ENCODE results near the gene KRTAP13-1.

DNA sequence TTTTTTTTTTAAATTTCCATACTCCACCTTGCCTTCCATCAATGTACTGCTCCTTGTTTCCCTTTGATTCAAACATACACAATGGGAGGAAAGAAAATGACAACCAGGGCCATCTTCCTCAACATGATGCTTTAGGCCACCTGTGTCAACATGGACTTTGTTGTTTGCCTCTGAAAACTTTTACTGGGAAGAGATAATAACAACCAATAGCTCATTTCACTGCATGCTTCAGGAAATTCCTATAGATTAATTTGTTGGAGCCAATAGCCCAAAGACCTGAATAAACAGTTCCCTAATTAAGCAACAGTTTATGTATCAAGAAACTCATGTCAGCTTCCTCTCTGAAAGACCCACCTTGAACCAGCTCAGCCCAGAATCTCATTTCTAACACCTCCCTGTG lies 47.4 kb downstream of the KRTAP13-1 start:
- no peak for TF ChIP-seq CTCF (IDR thresholded peaks at IDR 0.05; ENCODE audit: low read length)
- TF ChIP-seq EZH2 (optimal IDR thresholded peaks at IDR 0.05; ENCODE audit: low read depth, low read length) = no peak
- no peak for TF ChIP-seq EZH2phosphoT487 (IDR thresholded peaks at IDR 0.05; ENCODE audit: low read length)

Data from MM.1S (cell line).